ENCODE results near the gene PTPRT.

PTPRT gene

GRCh38 chr20:42975974-42976373, 213.7 kb downstream of the PTPRT start:
- H3K9me3 ChIP-seq (ENCODE audit: control insufficient read depth, insufficient read depth, low read length) = no peaks in the 10 kb centered on the region
- H3K27ac ChIP-seq (ENCODE audit: low read depth, low read length) = no peak overlapping the region
- peaks cover 25% of the 10 kb centered on the region for H3K4me1 ChIP-seq (ENCODE audit: control insufficient read depth, insufficient read depth, low read length)
- no peak overlapping the region for H3K4me3 ChIP-seq (ENCODE audit: low read depth, low read length)
- H3K36me3 ChIP-seq (ENCODE audit: control insufficient read depth, insufficient read depth, low read length) = no peaks in the 10 kb centered on the region
- no peak overlapping the region for H3K9ac ChIP-seq (ENCODE audit: low read depth, low read length)
- no peaks in the 10 kb centered on the region for H3K27me3 ChIP-seq (ENCODE audit: control insufficient read depth, insufficient read depth, low read length)

DNA sequence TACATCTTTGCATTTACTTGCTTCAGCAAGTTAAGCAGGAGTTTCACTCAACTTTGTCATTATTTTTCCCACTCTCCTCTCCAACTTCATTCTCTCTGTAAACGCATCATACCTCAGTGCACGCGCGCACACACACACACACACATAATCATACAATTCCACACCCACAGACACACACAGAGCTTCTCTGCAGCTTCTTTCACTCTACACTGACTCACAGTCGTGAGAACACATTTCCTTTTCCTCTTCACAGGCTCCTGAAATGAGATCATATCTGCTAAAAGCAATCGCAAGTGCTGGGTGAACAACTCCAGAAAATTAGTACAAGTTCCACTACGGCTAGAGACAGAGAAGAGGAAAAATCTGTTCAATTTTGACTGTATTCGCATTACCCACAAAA, 215.4 kb downstream of the PTPRT start:
- no peak overlapping the region for H3K27ac ChIP-seq (ENCODE audit: low read depth, low read length)
- no peaks in the 10 kb centered on the region for H3K36me3 ChIP-seq (ENCODE audit: control insufficient read depth, insufficient read depth, low read length)
- no peak overlapping the region for H3K9ac ChIP-seq (ENCODE audit: low read depth, low read length)
- H3K9me3 ChIP-seq (ENCODE audit: control insufficient read depth, insufficient read depth, low read length) = no peaks in the 10 kb centered on the region
- H3K27me3 ChIP-seq (ENCODE audit: control insufficient read depth, insufficient read depth, low read length) = no peaks in the 10 kb centered on the region
- peaks cover 9% of the 10 kb centered on the region for H3K4me1 ChIP-seq (ENCODE audit: control insufficient read depth, insufficient read depth, low read length)
- no peak overlapping the region for H3K4me3 ChIP-seq (ENCODE audit: low read depth, low read length)

DNA sequence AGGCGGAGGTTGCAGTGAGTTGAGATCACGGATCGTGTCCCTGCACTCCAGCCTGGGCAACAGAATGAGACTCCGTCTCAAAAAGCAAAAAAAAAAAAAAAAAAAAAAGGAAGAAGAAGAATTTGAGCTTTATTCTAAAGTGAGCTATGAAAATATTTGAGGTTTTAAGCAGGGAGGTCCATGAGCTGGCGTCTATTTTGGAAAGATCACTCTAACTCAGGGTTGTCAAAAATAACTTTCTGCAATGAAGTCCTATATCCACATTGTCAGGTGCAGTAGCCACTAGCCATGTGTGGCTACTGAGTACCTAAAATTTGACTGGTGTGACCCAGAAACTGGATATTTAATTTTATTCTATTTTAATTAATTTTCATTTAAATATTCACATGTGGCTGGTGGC, 217.1 kb downstream of the PTPRT start:
- Histone ChIP-seq H3K9me3 (ENCODE audit: control insufficient read depth, insufficient read depth, low read length) (no peaks in the 10 kb centered on the region), H3K27ac (ENCODE audit: low read depth, low read length) (no peak overlapping the region), H3K36me3 (ENCODE audit: control insufficient read depth, insufficient read depth, low read length) (no peaks in the 10 kb centered on the region), H3K4me3 (ENCODE audit: low read depth, low read length) (no peak overlapping the region), H3K9ac (ENCODE audit: low read depth, low read length) (no peak overlapping the region), H3K27me3 (ENCODE audit: control insufficient read depth, insufficient read depth, low read length) (no peaks in the 10 kb centered on the region), H3K4me1 (ENCODE audit: control insufficient read depth, insufficient read depth, low read length) (peaks cover 4% of the 10 kb centered on the region; the same call in 1 of the 2 replicates)

GRCh38 chr20:42968746-42969145, 221.0 kb downstream of the PTPRT start:
- Histone ChIP-seq H3K4me3 (ENCODE audit: low read depth, low read length) (no peak overlapping the region), H3K9me3 (ENCODE audit: control insufficient read depth, insufficient read depth, low read length) (no peaks in the 10 kb centered on the region), H3K27ac (ENCODE audit: low read depth, low read length) (no peak overlapping the region), H3K36me3 (ENCODE audit: control insufficient read depth, insufficient read depth, low read length) (no peaks in the 10 kb centered on the region), H3K4me1 (ENCODE audit: control insufficient read depth, insufficient read depth, low read length) (peaks cover 12% of the 10 kb centered on the region), H3K27me3 (ENCODE audit: control insufficient read depth, insufficient read depth, low read length) (no peaks in the 10 kb centered on the region), H3K9ac (ENCODE audit: low read depth, low read length) (no peak overlapping the region)

DNA sequence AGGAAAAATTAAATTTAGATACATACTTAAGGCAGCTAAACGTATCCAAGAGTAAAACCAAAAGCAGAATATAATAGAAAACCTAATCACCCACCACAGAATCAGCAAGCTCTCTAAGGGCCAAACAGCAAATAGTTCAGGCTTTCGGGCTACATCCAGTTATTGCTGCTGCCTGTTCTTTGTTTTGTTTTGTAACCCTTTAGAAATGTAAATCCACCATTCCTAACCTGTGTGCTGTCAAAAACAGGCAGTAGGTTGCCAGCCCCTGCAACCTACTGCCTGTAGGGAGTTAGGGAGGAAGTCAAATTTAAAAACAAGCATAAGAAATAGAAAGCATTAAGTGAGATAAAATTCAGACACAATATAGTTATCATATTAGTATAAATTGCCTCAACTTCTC, 225.9 kb downstream of the PTPRT start:
- Histone ChIP-seq H3K27ac (ENCODE audit: low read depth, low read length) (peak overlapping the region; percentile 70), H3K9ac (ENCODE audit: low read depth, low read length) (no peak overlapping the region), H3K4me1 (ENCODE audit: control insufficient read depth, insufficient read depth, low read length) (peaks cover 12% of the 10 kb centered on the region), H3K4me3 (ENCODE audit: low read depth, low read length) (no peak overlapping the region; the same call in 1 of the 2 replicates), H3K9me3 (ENCODE audit: control insufficient read depth, insufficient read depth, low read length) (no peaks in the 10 kb centered on the region), H3K27me3 (ENCODE audit: control insufficient read depth, insufficient read depth, low read length) (no peaks in the 10 kb centered on the region), H3K36me3 (ENCODE audit: control insufficient read depth, insufficient read depth, low read length) (no peaks in the 10 kb centered on the region)

- Histone ChIP-seq H3K9me3 (ENCODE audit: control insufficient read depth, insufficient read depth, low read length) (no peaks in the 10 kb centered on the region), H3K4me1 (ENCODE audit: control insufficient read depth, insufficient read depth, low read length) (peaks cover 12% of the 10 kb centered on the region), H3K4me3 (ENCODE audit: low read depth, low read length) (no peak overlapping the region), H3K27ac (ENCODE audit: low read depth, low read length) (no peak overlapping the region), H3K9ac (ENCODE audit: low read depth, low read length) (no peak overlapping the region), H3K36me3 (ENCODE audit: control insufficient read depth, insufficient read depth, low read length) (no peaks in the 10 kb centered on the region), H3K27me3 (ENCODE audit: control insufficient read depth, insufficient read depth, low read length) (no peaks in the 10 kb centered on the region)
Observed at GRCh38 chr20:42961771-42962170, 227.9 kb downstream of the PTPRT start.

- Histone ChIP-seq H3K4me1 (ENCODE audit: control insufficient read depth, insufficient read depth, low read length) (peaks cover 12% of the 10 kb centered on the region), H3K4me3 (ENCODE audit: low read depth, low read length) (no peak overlapping the region), H3K27ac (ENCODE audit: low read depth, low read length) (no peak overlapping the region), H3K27me3 (ENCODE audit: control insufficient read depth, insufficient read depth, low read length) (no peaks in the 10 kb centered on the region), H3K9ac (ENCODE audit: low read depth, low read length) (no peak overlapping the region), H3K9me3 (ENCODE audit: control insufficient read depth, insufficient read depth, low read length) (no peaks in the 10 kb centered on the region), H3K36me3 (ENCODE audit: control insufficient read depth, insufficient read depth, low read length) (no peaks in the 10 kb centered on the region)
Observed at GRCh38 chr20:42959996-42960395, 229.7 kb downstream of the PTPRT start.

GRCh38 chr20:42958367-42959069, 231.2 kb downstream of the PTPRT start:
- no peak overlapping the region for H3K9ac ChIP-seq (ENCODE audit: low read depth, low read length)
- H3K4me1 ChIP-seq (ENCODE audit: control insufficient read depth, insufficient read depth, low read length) = peaks cover 1% of the 10 kb centered on the region; the same call in 1 of the 2 replicates
- H3K27ac ChIP-seq (ENCODE audit: low read depth, low read length) = no peak overlapping the region
- H3K9me3 ChIP-seq (ENCODE audit: control insufficient read depth, insufficient read depth, low read length) = no peaks in the 10 kb centered on the region
- H3K36me3 ChIP-seq (ENCODE audit: control insufficient read depth, insufficient read depth, low read length) = no peaks in the 10 kb centered on the region
- H3K4me3 ChIP-seq (ENCODE audit: low read depth, low read length) = no peak overlapping the region
- H3K27me3 ChIP-seq (ENCODE audit: control insufficient read depth, insufficient read depth, low read length) = no peaks in the 10 kb centered on the region

DNA sequence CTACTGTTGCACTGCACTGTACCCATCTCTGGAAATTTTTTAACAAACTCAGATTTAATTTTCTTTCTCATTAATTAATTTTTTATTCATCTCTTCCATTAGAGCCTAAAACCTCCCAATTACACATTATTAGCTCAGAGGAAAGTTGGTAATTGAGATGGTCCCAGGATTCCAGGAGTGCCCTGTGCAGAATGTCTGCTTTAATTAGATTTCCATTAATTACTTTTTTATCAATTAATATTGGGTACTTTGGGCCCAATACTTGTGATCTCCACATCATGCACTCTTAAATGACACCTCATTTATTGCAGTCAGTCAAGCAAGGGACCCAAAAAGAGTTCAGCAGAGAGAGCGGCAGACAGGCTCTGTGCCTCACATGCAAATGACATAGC, 232.0 kb downstream of the PTPRT start:
- Histone ChIP-seq H3K27me3 (ENCODE audit: control insufficient read depth, insufficient read depth, low read length) (no peaks in the 10 kb centered on the region), H3K9me3 (ENCODE audit: control insufficient read depth, insufficient read depth, low read length) (no peaks in the 10 kb centered on the region), H3K27ac (ENCODE audit: low read depth, low read length) (no peak overlapping the region), H3K4me3 (ENCODE audit: low read depth, low read length) (no peak overlapping the region), H3K36me3 (ENCODE audit: control insufficient read depth, insufficient read depth, low read length) (no peaks in the 10 kb centered on the region), H3K9ac (ENCODE audit: low read depth, low read length) (no peak overlapping the region), H3K4me1 (ENCODE audit: control insufficient read depth, insufficient read depth, low read length) (no peaks in the 10 kb centered on the region)

- no peak overlapping the region for H3K4me3 ChIP-seq (ENCODE audit: low read depth, low read length)
- no peak overlapping the region for H3K9ac ChIP-seq (ENCODE audit: low read depth, low read length)
- H3K9me3 ChIP-seq (ENCODE audit: control insufficient read depth, insufficient read depth, low read length) = no peaks in the 10 kb centered on the region
- no peaks in the 10 kb centered on the region for H3K36me3 ChIP-seq (ENCODE audit: control insufficient read depth, insufficient read depth, low read length)
- H3K27me3 ChIP-seq (ENCODE audit: control insufficient read depth, insufficient read depth, low read length) = no peaks in the 10 kb centered on the region
- H3K27ac ChIP-seq (ENCODE audit: low read depth, low read length) = no peak overlapping the region
- no peaks in the 10 kb centered on the region for H3K4me1 ChIP-seq (ENCODE audit: control insufficient read depth, insufficient read depth, low read length)
Observed at GRCh38 chr20:42957018-42957703, 232.5 kb downstream of the PTPRT start.

GRCh38 chr20:42955713-42956112, 234.0 kb downstream of the PTPRT start:
- no peak overlapping the region for H3K4me3 ChIP-seq (ENCODE audit: low read depth, low read length)
- no peak overlapping the region for H3K9ac ChIP-seq (ENCODE audit: low read depth, low read length)
- no peaks in the 10 kb centered on the region for H3K27me3 ChIP-seq (ENCODE audit: control insufficient read depth, insufficient read depth, low read length)
- no peaks in the 10 kb centered on the region for H3K9me3 ChIP-seq (ENCODE audit: control insufficient read depth, insufficient read depth, low read length)
- H3K27ac ChIP-seq (ENCODE audit: low read depth, low read length) = no peak overlapping the region
- no peaks in the 10 kb centered on the region for H3K36me3 ChIP-seq (ENCODE audit: control insufficient read depth, insufficient read depth, low read length)
- H3K4me1 ChIP-seq (ENCODE audit: control insufficient read depth, insufficient read depth, low read length) = no peaks in the 10 kb centered on the region

Data from HUES48 (cell line).